Mesodermal cell (in vitro differentiated cells): ENCODE results near the gene SORT1.

Experiments
- H3K27ac ChIP-seq: 2 replicates; pipeline ENCODE4 v1.7.0; 2013; ENCODE audit warnings: mild to moderate bottlenecking, low read depth, low read length, moderate library complexity; ENCODE audit not compliant: severe bottlenecking
- H3K36me3 ChIP-seq: 2 replicates; pipeline ENCODE4 v1.7.1; 2013; ENCODE audit warnings: mild to moderate bottlenecking, low read length, moderate library complexity; ENCODE audit not compliant: control insufficient read depth, insufficient read depth
- H3K4me1 ChIP-seq: one replicate; pipeline ENCODE4 v1.7.1; 2013; ENCODE audit warnings: mild to moderate bottlenecking, low read length; ENCODE audit not compliant: insufficient read depth, control insufficient read depth, poor library complexity, severe bottlenecking
- H3K4me3 ChIP-seq: 2 replicates; pipeline ENCODE4 v1.7.0; 2013; ENCODE audit warnings: low read length, control low read depth, mild to moderate bottlenecking; ENCODE audit not compliant: insufficient read depth, poor library complexity, severe bottlenecking; ENCODE audit errors: extremely low read depth
- H3K9me3 ChIP-seq: 2 replicates; pipeline ENCODE4 v1.7.1; 2013; ENCODE audit warnings: mild to moderate bottlenecking, low read length, moderate library complexity; ENCODE audit not compliant: control insufficient read depth
- WGBS, 2 experiments: methylation state at CpG; one replicate each; pipeline ENCODE4 v1.1.5; 2013; ENCODE audit warnings: missing lambda C conversion rate in 2 of 2; ENCODE audit not compliant: insufficient coverage in 2 of 2; 5-methylcytosine and 5-hydroxymethylcytosine counted together

The SORT1 gene

DNA sequence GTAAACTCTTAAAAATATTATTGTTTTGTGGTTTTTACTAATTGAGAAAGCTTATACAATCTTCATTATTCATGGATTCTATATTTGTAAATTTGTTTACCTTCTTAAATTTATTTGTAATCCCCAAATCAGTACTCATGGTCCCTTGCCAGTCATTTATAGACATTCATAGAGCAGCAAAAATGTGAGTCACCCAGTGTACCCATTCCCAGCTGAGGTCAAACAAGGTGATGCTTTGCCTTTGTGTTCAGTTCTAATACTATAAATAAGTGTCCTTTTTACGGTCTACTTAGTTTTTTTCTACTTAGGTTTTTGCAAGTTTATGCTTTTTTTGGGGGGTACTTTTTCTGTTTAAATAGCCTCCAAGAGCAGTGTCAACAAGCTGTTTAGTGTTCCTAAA lies 36.1 kb downstream of the SORT1 start:
- H3K27ac ChIP-seq, result no peak overlapping the region

DNA sequence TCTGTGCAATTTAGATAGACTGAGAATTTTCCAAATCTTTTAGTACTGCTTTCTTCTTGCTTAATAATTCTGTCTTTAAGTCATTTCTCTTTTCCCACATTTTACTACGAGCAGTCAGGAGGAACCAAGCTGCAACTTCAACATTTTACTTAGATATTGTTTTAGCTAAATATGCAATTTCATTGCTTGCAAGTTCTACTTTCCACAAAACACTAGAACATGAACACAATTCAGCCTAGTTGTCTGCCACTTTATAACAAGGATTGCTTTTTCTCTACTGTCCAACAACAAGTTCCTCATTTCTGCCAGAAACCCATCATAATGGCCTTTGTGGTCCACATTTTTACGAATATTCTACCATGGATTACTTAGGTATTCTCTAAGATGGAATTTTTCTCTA lies 36.6 kb downstream of the SORT1 start:
- Histone ChIP-seq H3K4me1 (no peaks in the 10 kb centered on the region), H3K9me3 (no peaks in the 10 kb centered on the region), H3K4me3 (no peak overlapping the region), H3K27ac (no peak overlapping the region), H3K36me3 (peaks cover 3% of the 10 kb centered on the region)
- WGBS, 2 experiments, result 83% methylated on average over 1 of the region's 2 CpGs; no CpG with 5 or more reads in 1 of the 2 experiments

More for the DNA sequence above, 36.1 kb downstream of the SORT1 start:
- no peak overlapping the region for H3K4me3 ChIP-seq
- H3K36me3 ChIP-seq, result peaks cover 3% of the 10 kb centered on the region
- H3K4me1 ChIP-seq, result no peaks in the 10 kb centered on the region
- H3K9me3 ChIP-seq, result no peaks in the 10 kb centered on the region
- WGBS, 2 experiments, result no CpG with 5 or more reads among the region's 1 CpG

DNA sequence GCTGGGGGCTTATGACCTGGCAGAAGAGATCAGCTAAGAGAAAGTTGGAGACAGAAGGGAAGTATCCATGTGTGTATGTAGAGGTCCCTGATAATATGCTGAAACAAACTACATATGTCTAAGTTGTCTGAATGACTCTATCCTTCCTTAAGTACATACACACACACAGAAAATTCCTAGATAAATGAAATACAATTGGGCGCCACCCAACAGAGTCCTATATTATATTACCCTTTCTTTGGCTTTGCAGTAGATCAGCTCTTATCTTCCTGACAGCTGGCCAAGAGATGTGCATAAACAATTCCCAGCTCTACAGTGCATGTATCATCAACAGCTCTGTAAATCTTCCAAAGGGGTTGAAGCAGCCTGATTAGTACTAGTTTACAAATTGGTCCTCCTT lies 40.1 kb downstream of the SORT1 start:
- Histone ChIP-seq H3K4me3 (no peak overlapping the region), H3K36me3 (no peaks in the 10 kb centered on the region), H3K9me3 (no peaks in the 10 kb centered on the region), H3K27ac (no peak overlapping the region), H3K4me1 (peaks cover 3% of the 10 kb centered on the region)
- WGBS, 2 experiments, result 78 to 100% methylated on average over 1 of the region's 1 CpG

DNA sequence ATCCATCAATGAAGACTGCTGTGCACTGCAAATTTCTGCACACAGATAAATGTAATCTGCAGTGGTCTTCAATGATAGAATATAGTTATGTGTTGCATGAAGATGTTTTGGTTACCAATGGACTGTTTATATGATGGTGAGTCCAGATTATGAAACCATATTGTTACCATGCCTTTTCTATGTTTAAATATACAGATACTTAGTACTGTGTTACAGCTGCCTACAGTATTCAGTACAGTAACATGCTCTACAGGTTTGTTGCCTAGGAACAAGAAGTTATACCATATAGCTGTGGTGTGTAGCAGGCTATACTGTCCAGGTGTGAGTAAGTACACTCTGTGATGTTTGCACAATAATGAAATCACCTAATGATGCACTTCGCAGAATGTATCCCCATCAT lies 40.8 kb downstream of the SORT1 start:
- no peaks in the 10 kb centered on the region for H3K36me3 ChIP-seq
- peaks cover 3% of the 10 kb centered on the region for H3K4me1 ChIP-seq
- no peak overlapping the region for H3K4me3 ChIP-seq
- no peaks in the 10 kb centered on the region for H3K9me3 ChIP-seq
- whole genome bisulfite sequencing, 2 experiments, result 80 to 100% methylated on average over 1 of the region's 1 CpG
- no peak overlapping the region for H3K27ac ChIP-seq

DNA sequence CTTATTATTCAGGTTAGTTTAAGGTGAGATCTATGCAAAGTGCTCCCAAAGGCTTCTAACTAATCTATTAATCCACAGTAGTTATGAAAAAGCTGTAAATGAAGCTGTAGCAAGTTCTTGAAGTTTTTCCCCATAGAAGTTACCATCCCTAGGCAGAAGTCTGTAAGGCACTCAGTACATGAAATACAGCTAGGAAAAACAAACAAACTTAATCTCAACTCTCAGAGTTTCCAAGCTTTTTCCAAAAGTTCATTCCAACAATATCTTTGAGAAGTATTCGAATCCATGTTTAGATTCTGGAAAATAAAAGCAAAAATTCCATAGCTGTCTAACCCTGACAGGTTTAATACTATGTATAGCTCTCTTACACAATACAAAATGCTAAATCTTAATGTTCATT lies 41.2 kb downstream of the SORT1 start:
- no peak overlapping the region for H3K27ac ChIP-seq
- no CpG with 5 or more reads among the region's 1 CpG for WGBS, 2 experiments
- H3K36me3 ChIP-seq, result no peaks in the 10 kb centered on the region
- H3K4me1 ChIP-seq, result peaks cover 3% of the 10 kb centered on the region
- no peaks in the 10 kb centered on the region for H3K9me3 ChIP-seq
- no peak overlapping the region for H3K4me3 ChIP-seq

DNA sequence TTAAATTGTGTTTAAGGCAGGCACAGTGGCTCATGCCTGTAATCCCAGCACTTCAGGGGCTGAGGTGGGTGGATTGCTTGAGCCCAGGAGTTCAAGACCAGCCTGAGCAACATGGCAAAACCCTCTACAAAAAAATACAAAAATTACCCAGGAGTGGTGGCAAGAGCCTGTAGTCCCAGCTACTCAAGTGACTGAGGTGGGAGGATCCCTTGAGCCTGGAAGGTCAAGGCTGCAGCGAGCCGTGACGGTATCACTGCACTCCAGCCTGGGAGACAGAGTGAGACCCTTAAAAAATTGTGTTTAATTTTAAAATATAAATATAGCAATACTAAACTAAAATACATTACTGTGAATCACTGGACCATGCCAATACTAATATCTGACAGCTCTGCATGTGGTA lies 42.8 kb downstream of the SORT1 start:
- Histone ChIP-seq H3K36me3 (peaks cover 4% of the 10 kb centered on the region), H3K4me1 (peaks cover 3% of the 10 kb centered on the region), H3K27ac (no peak overlapping the region), H3K4me3 (no peak overlapping the region), H3K9me3 (no peaks in the 10 kb centered on the region)
- no CpG with 5 or more reads among the region's 3 CpGs for WGBS, 2 experiments

DNA sequence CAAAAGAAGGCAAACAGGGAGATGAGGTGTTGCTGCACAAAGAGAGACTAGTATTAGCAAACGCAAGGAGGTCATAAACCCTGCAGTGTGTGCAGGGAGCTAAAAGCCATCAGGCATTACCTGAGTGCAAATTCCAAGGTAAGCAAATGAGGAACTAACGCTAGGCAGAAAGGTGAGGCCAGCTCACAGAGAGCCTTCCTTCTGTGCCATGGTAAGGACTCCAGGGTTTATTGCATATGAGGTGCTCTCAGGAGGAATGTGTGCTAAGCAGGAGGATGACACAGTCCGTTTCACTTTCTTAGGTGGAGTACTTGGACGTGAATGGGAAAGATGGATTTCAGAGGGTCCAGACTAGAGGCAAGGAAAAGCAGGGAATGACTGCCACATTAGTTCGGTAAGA lies 46.3 kb downstream of the SORT1 start:
- Histone ChIP-seq H3K27ac (no peak overlapping the region), H3K36me3 (peaks cover 4% of the 10 kb centered on the region), H3K9me3 (no peaks in the 10 kb centered on the region), H3K4me3 (no peak overlapping the region), H3K4me1 (peaks cover 3% of the 10 kb centered on the region)
- 91 to 97% methylated on average over 5 of the region's 5 CpGs for WGBS, 2 experiments

DNA sequence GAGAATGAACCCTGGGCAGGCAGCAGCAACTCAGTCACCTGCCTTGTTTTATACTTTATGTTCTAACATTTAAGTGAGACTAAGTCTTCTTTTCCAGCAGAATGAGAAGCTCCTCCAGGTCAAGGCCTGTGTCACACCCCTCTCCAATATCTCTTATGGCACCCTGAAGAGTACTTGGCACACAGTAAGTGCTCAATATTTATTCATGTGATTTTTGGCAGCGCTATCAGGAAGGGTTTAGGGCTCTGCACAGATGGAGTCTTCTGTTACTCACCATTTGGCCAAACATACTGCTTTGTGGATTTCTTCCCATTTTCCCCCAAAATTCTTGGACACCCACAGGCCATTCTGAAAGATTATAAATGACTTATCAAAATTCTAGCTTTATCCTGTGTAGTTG lies 47.1 kb downstream of the SORT1 start:
- H3K27ac ChIP-seq, result no peak overlapping the region
- no peaks in the 10 kb centered on the region for H3K9me3 ChIP-seq
- H3K4me3 ChIP-seq, result no peak overlapping the region
- peaks cover 8% of the 10 kb centered on the region for H3K36me3 ChIP-seq
- H3K4me1 ChIP-seq, result peaks cover 3% of the 10 kb centered on the region
- 100% methylated on average over 1 of the region's 1 CpG; no CpG with 5 or more reads in 1 of the 2 experiments for WGBS, 2 experiments

DNA sequence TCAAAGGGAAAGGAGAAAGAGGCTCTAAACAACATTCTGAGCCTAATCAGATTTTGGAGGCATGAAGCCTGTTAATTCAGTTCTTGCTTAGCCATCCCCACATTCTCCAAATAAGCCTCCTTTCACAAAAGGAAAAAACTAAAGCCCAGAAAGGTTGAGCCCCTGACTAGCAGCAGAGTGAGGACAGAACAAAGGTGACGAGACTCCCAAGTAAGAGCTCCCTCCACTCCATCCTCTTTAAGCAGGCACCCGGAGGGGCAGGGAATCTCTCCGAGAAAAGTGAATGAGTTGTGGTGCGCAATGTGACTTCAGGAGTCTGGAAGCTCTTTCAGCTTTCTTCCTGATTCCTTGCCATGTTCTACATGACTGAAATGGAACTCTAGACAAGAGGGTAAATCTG lies 47.5 kb downstream of the SORT1 start:
- Histone ChIP-seq H3K4me3 (no peak overlapping the region), H3K36me3 (peaks cover 12% of the 10 kb centered on the region), H3K9me3 (no peaks in the 10 kb centered on the region), H3K4me1 (peaks cover 3% of the 10 kb centered on the region), H3K27ac (no peak overlapping the region)
- 86% methylated on average over 1 of the region's 4 CpGs; no CpG with 5 or more reads in 1 of the 2 experiments for WGBS, 2 experiments

DNA sequence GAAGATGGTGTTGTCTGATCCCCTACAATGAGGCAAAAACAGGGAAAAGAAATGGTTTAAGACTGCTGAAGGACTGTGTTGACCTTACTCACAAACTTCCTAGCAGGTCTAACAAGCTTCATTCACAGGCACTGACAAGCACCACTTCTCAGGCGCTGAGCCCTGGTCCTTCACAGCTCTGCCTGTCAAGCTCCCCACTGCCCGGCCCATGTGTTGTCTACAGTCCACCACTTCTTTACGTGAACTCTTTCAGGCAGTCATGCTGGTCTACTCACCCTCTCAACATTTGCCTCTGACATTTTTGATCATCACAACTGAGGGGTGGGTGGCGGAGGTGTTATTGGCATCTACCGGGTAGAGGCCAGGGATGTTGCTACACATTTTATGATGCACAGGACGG lies 50.2 kb downstream of the SORT1 start:
- no peaks in the 10 kb centered on the region for H3K4me1 ChIP-seq
- no peak overlapping the region for H3K27ac ChIP-seq
- no peak overlapping the region for H3K4me3 ChIP-seq
- 93 to 100% methylated on average over 4 to 6 of the region's 6 CpGs for WGBS, 2 experiments
- no peaks in the 10 kb centered on the region for H3K9me3 ChIP-seq
- H3K36me3 ChIP-seq, result peaks cover 19% of the 10 kb centered on the region

DNA sequence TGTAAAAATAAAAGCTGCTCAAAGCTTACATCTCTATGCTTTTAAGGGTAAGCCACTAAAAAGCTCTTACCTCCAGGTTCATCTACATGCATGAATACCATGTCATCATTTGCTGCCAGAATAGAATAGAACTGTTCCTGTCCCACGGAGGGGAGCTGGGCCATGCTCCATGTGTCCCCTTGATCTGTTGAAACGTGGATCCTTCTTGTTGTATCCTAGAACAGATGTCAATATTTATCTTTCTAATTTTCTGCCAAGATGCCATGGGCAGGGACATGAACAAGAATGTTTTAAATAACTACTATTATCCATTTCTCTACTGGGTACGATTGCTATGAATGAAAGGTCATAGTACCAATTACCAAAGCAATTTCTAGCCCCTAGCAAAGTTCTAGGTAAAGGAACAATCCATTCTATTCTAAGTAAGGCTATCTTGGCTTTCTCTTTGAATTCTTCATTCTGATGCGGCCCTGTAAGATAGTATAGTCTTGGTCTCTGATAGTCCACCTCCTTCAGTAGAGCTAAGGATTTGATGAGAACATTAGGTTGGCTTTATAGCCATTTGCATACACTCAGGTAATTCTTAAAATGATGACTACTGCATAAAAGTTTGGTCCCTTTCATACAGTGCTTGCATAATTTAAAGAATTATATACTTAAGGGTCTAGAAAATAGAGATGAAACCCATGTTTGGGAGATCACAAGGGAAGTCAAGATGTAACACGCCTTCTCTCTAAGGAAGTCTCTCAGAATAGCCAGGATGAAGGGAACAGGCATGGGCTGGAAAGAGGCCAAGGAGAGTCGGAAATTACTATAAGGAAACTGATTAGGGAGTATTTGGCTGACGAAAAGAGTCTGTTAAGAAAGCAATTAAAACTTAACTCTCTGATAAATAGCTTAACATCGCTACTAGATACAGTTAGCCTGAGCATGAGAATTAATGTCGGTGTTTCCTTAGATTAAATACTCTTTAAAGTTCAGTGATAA lies 55.5 kb downstream of the SORT1 start:
- H3K36me3 ChIP-seq, result peaks cover 38% of the 10 kb centered on the region

More for the DNA sequence above, 55.5 kb downstream of the SORT1 start:
- H3K4me3 ChIP-seq, result no peak overlapping the region
- WGBS, 2 experiments, result 88 to 96% methylated on average over 1 to 5 of the region's 9 CpGs
- no peak overlapping the region for H3K27ac ChIP-seq
- H3K4me1 ChIP-seq, result no peaks in the 10 kb centered on the region
- H3K9me3 ChIP-seq, result no peaks in the 10 kb centered on the region
